LNCAP (cell line): ENCODE results near the gene SF3A2.

Experiments used
- TF ChIP-seq, protein P1 (sequence below): fragments of 450-650 bp; IDR thresholded peaks from 2 replicates; pipeline ENCODE4 v1.5.1; 2017; ENCODE audit warnings: mild to moderate bottlenecking

Gene SF3A2

DNA sequence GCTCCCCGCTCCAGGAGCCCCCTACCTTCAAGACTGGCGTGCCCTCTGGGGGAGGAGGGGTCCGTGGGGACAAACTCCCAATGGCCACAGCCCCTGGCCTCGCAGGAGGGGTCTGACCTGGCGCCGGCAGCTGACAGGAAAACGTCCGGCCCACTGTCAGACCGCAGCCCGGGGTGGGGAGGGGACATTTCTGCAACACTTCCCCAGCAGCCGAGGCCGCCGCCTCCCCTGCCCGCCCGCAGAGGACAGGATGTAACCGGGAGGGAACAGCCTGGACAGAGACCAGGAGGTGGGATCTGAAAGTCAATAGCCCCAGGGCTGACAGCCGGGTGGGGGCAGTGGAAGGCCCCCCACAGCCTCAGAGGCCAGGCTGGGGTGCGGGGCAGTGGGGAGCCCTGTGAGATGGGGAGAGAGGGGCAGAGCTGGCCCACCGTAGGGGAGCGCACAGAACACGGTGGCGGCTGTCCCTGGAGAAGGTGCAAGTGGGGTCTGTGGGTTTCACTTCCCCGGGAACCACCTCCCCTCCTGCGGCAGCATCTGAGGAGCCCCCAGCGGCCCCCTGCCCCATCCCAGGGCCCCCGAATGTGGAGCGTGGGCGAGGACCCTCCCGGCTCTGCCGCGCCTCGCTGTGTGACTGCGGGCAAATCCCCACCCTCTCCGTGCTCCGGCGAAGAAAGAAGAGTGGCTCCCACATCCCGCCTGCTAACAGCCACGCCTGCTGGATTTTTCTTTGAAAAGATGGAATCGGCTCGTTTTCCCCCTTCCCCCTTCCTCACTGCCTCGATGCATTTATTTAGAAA, 45.6 kb downstream of the SF3A2 start, which contains the start of gene PEAK3:
PEAK3 (minus strand) TSS at position 114 of the 800 bp plus-strand sequence. CDS start 1,244 bp downstream, outside the sequence.
- TF ChIP-seq, protein P1, sequence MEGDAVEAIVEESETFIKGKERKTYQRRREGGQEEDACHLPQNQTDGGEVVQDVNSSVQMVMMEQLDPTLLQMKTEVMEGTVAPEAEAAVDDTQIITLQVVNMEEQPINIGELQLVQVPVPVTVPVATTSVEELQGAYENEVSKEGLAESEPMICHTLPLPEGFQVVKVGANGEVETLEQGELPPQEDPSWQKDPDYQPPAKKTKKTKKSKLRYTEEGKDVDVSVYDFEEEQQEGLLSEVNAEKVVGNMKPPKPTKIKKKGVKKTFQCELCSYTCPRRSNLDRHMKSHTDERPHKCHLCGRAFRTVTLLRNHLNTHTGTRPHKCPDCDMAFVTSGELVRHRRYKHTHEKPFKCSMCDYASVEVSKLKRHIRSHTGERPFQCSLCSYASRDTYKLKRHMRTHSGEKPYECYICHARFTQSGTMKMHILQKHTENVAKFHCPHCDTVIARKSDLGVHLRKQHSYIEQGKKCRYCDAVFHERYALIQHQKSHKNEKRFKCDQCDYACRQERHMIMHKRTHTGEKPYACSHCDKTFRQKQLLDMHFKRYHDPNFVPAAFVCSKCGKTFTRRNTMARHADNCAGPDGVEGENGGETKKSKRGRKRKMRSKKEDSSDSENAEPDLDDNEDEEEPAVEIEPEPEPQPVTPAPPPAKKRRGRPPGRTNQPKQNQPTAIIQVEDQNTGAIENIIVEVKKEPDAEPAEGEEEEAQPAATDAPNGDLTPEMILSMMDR, result no peak

GRCh38 chr19:2282862-2283237, 46.2 kb downstream of the SF3A2 start:
- TF ChIP-seq, protein P1, result no peak

DNA sequence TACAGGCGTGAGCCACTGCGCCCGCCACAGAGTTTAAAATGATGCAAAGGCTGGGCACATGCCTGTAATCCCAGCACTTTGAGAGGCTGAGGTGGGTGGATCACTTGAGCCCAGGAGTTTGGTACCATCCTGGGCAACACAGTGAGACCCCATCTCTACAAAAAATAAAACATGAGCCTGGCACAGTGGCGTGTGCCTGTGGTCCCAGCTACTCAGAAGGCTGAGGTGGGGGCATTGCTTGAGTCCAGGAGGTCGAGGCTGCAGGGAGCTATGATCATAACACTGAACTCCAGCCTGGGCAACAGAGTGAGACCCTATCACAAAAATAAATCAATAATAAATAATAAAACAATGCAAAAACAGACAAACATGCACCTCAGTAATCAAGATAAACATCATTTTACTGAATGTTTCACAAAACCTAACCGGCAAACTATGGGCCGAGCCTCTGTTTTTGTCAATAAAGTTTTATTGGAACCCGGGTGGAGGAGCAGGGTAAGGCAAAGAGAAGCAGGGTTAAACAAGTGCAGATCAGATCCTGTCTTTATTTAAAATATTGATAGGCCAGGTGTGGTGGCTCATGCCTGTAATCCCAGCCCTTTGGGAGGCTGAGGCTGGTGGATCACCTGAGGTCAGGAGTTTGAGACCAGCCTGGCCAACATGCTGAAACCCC, 47.3 kb downstream of the SF3A2 start:
- TF ChIP-seq, protein P1, result no peak

- TF ChIP-seq, protein P1, result no peak
Observed at GRCh38 chr19:2286402-2287140, 49.9 kb downstream of the SF3A2 start.

- TF ChIP-seq, protein P1, result no peak
Observed at GRCh38 chr19:2287585-2288337, 51.1 kb downstream of the SF3A2 start.

GRCh38 chr19:2288338-2288817, 51.8 kb downstream of the SF3A2 start:
- TF ChIP-seq, protein P1, result no peak
